Measurements from ENCODE around the gene RANGRF.
A peak's percentile ranks its signal among the peaks of the same experiment; 100 is the strongest.
"Not testable (repeated sequence)": the region's sequence is repeated elsewhere in the genome, so short reads cannot be mapped to it uniquely, and the experiment has no call there.

Gene RANGRF

GRCh38 chr17:8288336-8289102 lies at the start of gene RANGRF:
RANGRF (plus strand) TSS chr17:8288670; CDS start chr17:8288789, 119 bp downstream.
- DNase-seq = peak; percentile 71

GRCh38 chr17:8243827-8244226 lies 44.6 kb upstream of the RANGRF start:
- peak; percentile 32 for DNase-seq

GRCh38 chr17:8244768-8245167 lies 43.7 kb upstream of the RANGRF start:
- no peak for DNase-seq

- peak; percentile 95 for DNase-seq
Measured at GRCh38 chr17:8248751-8249607, 39.5 kb upstream of the RANGRF start, which contains the start of gene PFAS. PFAS (plus strand) TSS chr17:8249289; CDS start chr17:8253938, 4,649 bp downstream.

GRCh38 chr17:8249621-8250500 lies 38.6 kb upstream of the RANGRF start:
- DNase-seq = no peak

GRCh38 chr17:8251411-8251810 lies 37.1 kb upstream of the RANGRF start:
- DNase-seq = not testable (repeated sequence)

- DNase-seq = no peak
Measured at GRCh38 chr17:8253801-8254200, 34.7 kb upstream of the RANGRF start.

GRCh38 chr17:8254881-8255280 lies 33.6 kb upstream of the RANGRF start:
- no peak for DNase-seq

GRCh38 chr17:8255499-8255898 lies 33.0 kb upstream of the RANGRF start:
- DNase-seq = no peak

GRCh38 chr17:8256291-8256690 lies 32.2 kb upstream of the RANGRF start:
- no peak for DNase-seq

- no peak for DNase-seq
Measured at GRCh38 chr17:8256691-8257090, 31.8 kb upstream of the RANGRF start.

GRCh38 chr17:8257801-8258200 lies 30.7 kb upstream of the RANGRF start:
- no peak for DNase-seq

GRCh38 chr17:8264320-8264719 lies 24.1 kb upstream of the RANGRF start:
- DNase-seq = no peak

- DNase-seq = no peak
Measured at GRCh38 chr17:8264836-8265542, 23.5 kb upstream of the RANGRF start.

- no peak for DNase-seq
Measured at GRCh38 chr17:8266648-8267479, 21.6 kb upstream of the RANGRF start.

GRCh38 chr17:8267480-8268147 lies 20.9 kb upstream of the RANGRF start:
- DNase-seq = no peak

- no peak for DNase-seq
Measured at GRCh38 chr17:8268550-8269298, 19.7 kb upstream of the RANGRF start.

- DNase-seq = no peak
Measured at GRCh38 chr17:8272421-8272820, 16.0 kb upstream of the RANGRF start.

- DNase-seq = no peak
Measured at GRCh38 chr17:8273884-8274444, 14.5 kb upstream of the RANGRF start.

GRCh38 chr17:8274816-8275215 lies 13.7 kb upstream of the RANGRF start:
- no peak for DNase-seq

All from activated CD4-positive, alpha-beta T cell treated with anti-CD3 and anti-CD28 coated beads, Interleukin-2, amount 50 U/mL, for 1 hour (primary cell).